Hindlimb muscle (tissue), 1 donor: ENCODE results near the gene EFCAB8. TPM values are rescaled to one million over a fixed set of nuclear protein-coding genes. Genes with fewer than 3 reads are reported as not detected.
A peak's percentile ranks its signal among the peaks of the same experiment; 100 is the strongest.
"Not testable (repeated sequence)": the region's sequence is repeated elsewhere in the genome, so short reads cannot be mapped to it uniquely, and the experiment has no call there.

Experiments
- DNase-seq: peaks from one replicate; pipeline ENCODE4 v3.0.0-alpha.2; 2013
- polyA plus RNA-seq: library from polyadenylated mRNA; unstranded; fragments of 120-200 nt; gene quantifications from one replicate; pipeline ENCODE4 v1.2.1, GENCODE V29; 2013; ENCODE audit not compliant: insufficient read length

The EFCAB8 gene
- polyA plus RNA-seq, 1 donor, result 0.15 TPM

DNA sequence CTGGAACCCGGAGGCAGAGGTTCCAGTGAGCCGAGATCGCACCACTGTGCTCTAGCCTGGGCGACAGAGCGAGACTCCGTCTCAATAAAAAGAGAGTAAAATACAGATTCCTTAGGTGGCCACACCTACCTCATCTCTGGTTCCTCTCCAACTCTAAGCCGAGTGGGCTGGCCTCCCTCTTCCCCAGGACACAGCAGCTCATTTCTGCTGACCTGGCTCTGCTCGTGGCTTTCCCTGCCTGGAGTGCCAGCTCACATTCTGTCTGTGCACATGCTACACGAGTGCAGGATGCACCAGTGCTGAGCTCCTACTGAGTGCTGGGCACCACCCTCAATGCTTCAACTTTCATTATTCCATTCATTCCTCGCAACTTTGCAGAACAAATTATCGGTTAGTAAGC is 28.8 kb downstream of the EFCAB8 start:
- no peak for DNase-seq

DNA sequence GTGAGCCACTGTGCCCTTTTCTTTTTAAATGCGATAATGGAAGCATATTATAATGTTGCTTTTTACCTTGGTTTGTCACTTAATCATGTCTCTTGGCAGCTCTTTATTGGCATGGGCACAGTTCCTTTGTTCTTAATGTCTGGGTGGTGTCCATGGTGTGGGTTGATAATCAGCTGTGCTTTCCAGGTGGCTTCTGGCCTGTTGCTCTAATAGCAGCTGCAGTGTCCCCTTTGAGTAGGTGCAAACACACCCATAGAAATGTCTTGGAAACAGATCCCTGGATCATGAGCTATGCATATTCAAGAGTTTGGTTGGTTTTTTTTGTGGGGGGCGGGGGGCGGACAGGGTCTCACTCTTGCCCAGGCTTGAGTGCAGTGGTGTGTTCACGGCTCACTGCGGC is 29.9 kb downstream of the EFCAB8 start:
- no peak for DNase-seq

DNA sequence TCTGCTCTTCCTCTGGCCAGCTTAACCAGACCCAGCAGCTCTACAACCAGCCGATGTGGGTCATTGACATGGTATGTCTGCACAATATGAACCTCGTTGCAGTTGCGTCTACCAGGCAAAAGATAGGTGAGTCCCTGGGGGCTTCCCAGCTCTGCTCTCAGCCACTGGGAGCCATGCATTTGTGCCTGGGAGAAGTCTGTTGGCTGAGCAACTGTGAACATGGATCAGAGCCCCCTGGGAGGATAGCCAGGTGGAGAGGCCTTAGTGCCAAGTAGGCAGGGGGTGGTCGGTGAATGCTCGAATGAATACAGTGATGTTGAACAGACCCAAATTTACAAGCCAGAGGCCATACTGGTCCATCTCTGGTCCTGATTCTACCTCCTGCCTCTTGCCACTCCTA is 30.6 kb downstream of the EFCAB8 start:
- no peak for DNase-seq

DNA sequence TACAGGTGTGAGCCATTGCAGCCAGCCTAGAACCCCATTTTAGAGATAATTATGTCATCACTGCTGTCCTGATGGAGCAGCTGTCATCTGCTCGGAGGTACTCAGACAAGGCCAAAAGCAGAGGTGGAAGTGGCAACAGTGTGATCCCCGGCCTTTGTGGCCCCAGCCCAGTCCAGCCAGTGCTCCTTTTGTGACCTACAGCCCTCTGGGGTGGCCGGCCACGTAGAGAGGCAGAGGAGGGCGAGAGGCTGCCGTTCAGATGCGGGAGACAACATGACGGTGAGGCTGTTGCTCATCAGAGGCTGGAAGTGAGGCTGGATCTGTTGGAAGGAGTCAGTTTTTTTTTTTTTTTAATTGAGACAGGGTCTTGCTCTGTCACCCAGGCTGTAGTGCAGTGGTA is 32.8 kb downstream of the EFCAB8 start:
- no peak for DNase-seq

DNA sequence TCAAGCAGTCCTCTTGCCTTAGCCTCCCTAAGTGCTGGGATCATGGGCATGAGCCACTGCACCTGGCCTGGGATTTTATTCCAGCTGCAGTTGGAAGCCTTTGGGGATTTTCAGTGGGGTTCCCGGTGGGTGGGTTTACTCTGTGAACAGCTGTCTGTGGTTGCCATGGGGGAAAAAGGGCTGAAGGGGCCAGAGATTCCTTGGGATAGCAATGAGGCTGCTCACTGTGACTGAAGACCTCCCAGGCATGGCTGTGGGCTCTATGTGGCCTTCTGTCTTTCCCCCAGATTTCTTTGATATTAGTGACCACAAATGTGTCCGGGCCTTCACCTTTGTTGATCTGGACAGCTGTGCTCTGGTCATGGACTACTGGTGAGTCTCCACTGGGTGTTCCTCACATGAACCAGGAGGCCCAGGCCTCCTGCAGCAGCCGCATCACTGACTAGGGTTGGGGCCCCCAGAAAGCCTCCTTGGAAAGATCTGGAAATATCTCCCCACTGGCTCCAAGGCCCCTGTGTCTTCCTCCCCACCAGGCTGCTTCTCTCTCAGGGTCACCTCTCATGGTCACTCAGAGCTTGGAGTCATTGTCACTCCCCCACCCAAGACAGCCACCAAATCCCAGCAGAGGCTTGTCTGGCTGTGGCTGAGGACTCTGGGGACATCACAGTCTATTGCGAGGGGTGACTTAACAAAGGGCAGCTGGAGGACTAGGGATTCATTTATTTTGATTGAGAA is 33.4 kb downstream of the EFCAB8 start:
- DNase-seq, result no peak

DNA sequence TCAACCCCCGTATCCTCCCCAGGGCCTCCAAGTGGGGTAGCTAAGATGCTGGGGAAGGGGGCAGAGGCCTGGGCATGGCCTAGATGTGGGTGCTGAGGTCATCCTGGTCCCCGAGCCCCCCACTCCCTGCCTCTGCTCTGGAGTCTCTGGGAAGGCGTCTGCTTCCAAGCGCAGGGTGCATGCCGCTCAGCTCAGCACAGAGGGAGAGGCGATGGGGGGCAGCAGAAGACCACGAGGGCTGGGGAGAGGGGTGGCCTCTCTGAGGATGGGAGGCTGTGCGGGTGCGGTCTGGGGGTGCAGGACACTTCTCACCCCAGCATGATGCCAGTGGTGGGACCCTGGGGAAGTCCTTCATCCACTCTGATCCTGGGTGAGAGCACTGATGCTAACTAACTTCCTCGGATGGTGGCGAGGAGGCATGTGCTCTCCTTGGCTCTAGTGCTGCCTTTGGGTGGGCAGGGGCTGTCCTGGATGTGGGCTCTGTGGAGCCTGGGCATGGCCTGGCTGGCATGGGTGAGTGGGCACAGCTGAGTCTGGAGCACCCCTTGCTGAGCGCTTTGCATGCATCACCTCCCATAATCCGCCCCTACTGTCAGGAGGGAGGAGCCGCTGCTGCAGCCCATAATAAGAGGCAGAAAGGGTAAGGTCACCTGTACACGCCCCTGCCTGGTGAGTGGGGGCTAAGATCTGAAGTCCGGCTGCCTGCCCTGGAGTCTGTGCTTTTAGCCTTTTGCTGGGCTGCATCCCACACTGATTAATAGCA is 34.7 kb downstream of the EFCAB8 start:
- DNase-seq, result no peak

DNA sequence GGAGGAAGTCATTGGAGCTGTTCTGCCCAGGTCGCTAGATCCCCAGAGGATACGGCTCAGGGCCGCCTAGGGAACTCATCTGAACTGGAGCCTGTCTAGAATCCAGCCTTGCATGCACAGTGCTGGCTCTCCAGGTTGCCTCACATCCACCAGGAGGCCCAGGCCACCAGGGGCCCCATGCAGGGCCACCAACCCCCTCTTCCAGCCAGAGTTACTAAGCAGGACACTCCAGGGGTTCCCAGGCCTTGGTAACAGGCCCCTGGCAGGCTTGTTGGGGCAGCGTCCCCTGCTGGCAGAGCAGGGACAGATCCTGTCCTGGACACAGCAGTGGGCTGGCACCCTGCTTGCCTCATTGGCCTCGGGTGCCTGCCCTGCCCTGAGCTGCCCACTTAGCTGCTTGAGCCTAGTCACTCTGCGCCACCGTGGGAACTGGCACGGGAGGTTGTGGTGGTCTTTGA is 35.3 kb downstream of the EFCAB8 start:
- DNase-seq, result no peak

DNA sequence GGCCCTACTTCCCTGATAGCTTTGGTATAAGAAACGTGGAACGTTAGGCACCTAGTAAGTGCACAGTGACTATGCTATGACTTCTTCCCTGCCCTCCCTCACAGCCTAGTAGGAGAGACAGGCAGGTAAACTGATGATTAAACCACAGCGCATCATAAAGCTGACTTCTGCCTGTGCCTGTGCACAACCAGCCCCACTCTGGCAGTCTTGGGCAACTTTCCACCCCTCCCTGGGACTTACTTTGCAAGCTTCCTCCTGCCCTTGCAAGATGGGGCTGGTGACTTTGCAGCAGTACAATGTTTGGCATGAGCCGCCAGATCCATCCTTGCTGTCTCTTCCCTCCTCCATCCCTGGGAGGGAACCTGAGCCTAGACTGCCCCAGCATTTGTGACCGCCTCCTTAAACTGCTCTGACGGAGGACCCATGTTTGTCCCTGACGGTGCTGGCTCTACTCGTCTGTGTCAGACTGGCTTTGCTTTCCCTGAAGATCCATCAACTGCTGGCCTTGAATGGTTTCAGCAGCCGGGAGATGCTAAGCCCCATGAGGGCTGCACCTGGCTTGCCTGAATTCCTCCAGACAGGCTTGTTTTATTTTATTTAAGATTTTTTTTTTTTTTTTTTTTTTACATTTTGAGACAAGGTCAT is 36.1 kb downstream of the EFCAB8 start:
- DNase-seq, result no peak

DNA sequence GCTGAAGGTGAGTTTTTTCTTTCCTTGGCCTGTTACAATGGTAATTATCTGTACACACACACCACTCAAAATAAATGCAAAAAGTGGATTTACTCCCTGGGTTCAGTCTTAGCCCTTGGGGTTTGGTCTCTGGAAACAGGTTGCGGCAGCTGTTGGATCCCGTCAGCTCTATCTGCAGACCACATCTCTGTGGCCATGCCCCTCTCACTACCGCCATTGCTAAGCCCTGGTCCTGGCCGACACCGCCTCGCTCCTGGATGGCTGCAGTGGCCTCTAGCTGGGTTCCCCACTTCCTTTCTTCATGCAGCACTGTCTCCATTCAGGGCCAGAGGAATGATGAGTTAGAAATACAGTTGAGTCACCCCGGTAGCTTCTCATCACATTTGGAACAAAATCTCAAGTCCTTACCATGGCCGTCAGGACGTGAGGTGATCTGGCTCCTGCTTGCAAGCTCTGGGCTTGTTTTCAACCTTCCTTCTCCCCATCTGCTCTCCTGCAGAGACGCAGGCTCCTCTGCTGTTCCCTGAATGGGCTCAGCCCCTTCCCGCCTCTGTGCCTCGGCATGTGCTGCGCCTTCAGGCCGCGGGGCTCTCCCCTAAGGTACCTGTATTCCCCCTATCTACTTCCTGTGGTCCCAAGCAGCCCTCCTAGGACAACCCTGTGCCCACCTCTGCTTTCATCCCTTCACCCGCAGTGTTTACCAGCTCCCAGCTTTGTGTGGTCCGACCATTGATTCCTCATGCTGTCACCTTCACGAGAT is 38.0 kb downstream of the EFCAB8 start:
- DNase-seq, result no peak

DNA sequence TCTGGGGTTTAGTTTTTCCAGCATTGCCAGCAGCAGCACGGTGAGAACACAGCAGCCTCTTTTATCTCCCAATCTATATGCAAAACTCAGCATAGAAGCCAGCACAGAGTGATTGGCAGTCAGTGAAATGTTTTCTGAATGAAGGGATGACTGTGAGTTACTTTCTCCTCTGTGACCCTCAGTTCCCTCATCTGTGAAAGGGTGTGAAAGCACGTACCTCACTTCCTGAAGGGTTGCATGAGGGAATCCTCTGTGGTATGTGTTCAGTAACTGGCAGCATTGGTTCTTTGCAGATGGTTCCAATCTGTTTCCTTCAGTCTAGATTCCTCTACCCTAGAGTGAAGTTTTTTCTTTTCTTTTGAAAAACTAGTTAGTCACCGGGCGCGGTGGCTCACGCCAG is 40.0 kb downstream of the EFCAB8 start:
- no peak for DNase-seq

DNA sequence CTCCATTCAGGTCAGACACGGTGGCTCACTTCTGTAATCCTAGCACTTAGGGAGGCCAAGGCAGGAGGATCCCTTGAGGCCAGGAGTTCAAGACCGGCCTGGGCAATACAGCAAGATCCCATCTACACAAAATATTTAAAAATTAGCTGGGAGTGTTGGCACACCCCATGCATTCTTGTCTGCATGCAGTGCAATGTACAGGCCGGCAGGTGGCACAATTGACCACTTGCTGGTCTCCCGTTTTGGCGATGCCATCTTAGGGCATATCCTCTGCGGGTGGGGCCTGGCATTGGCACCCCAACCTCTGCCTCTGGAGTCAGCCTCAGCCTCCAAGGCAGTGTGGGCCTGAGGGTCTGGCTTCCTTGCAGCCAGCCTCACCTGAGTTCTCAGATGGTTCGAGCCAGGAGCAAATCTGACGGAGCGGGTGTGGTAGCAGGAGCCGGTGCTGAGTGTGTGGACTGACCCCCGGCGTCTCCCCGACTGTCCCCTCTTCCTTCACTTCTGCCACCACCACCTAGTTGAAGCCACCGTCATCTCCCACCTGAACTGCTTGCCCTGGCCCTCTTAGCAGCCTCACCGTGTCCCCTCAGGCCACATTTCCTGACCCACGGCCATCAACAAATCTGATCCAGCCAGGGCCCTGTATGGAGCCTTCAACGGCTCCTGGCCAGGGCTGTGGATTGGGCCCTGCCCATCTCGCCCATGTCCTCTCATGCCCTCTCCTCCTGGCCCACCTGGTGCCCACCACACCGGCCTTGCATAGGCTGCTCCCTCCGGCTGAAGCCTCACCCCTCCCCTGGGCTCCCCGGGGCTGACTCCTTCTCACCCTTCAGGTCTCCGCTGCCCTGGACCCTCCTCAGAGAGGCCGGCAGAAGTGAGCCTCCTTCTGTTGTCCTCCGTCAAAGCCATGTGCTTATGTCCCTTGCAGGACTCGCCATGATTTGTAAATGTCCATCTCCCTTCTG is 44.0 kb downstream of the EFCAB8 start:
- peak; percentile 19 for DNase-seq

DNA sequence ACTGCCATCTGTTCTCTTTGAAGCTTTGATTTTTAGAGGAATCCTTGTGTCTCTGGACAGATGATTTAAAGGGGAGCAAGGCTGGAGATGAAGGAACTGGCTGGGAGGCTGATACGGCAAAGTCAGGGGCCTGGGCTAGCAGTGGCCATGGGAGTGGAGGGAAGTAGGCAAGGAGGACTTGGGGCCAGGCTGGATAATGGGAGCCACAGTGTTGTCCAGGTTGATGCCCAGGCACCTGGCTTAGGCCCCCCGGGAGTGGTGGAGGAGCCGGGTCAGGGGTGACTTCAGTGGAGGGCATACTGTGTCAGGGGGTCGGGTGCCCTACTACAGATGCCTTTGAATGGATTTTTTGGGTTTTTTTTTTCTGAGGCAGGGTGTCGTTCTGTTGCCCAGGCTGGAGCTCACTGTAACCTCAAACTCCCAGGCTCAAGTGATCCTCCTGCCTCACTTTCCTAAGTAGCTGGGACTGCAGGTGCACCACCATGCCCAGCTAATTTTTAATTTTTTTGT is 45.0 kb downstream of the EFCAB8 start:
- no peak for DNase-seq

DNA sequence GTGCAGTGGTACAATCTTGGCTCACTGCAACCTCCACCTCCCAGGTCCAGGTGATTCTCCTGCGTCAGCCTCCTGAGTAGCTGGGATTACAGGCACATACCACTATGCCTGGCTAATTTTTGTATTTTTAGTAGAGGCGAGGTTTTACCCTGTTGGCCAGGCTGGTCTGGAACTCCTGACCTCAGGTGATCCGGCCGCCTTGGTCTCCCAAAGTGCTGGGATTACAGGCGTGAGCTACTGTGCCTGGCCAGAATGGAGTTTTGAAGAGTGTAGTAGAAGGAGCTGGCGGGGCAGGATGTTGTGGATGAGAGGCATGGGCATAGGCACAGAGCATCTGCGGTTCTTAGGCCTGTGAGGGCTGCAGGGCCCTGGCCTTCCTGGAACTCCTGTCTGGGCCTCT is 46.0 kb downstream of the EFCAB8 start:
- DNase-seq, result not testable (repeated sequence)

DNA sequence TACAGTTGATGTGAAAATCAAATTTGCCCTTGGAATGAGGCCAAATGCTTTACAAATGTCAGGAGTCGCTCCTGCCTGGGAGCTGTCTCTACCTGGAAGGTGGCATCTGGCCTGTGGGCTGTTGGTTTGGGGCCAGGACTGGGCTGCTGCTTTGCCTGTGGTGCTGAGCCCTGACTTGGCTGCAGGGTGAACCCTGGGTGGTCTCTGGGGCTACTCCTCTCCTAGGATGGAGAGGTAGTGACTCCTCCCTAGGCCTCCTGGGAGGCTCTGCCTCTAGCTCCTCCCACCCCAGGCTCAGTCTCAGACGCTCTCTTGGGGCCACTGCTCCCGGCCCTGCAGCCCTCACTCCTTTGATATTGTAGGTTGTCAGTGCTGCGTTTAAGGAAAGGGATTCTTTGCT is 47.5 kb downstream of the EFCAB8 start:
- no peak for DNase-seq

DNA sequence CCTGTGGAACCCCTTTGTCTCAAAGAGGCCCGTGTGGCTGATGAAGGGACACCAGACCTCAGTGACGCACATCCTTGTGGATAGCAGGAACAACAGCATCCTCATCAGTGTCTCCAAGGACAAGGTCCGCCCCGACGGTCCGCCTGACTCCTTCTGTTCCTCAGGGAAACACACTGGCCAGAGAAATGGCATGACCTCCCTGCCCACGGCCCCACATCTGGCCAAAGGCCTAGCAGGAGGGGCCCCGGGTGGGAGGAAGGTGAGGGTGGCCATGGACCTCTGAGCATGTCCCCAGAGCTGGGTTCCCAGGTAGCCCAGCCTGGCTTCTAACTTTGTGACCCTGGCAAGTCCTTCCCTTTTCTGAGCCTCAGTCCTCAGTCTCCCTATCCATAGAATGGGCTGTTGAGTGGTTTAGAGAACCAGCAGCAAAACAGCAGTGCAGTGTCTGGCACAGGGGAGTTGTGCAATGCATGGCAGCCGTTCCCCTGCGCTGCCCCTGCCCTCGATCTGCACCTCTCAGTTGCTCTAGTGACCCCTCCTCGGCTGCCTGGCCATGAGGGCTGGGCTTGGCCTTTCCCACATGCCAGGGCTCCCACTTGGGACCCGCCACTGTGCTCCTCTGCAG is 48.3 kb downstream of the EFCAB8 start:
- no peak for DNase-seq

DNA sequence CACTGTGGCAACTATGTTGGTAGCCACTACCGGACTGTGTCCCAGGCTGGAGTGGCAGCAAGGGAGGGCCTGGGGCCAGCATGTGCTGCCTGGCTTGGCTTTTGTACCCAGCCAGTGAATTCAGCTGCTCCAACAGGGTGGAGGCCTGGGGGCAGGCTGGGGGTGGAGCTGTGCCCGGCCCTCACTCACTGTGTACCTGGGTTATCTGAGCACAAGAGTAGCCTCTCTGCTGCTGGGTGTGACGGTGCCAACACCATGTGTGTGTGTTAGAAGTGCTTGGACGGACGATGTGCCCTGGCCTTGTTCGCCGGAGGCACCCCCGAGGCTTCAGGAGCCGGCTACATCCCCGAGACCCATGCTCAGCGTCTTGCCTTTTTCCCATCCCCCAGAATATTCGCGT is 49.2 kb downstream of the EFCAB8 start:
- no peak for DNase-seq

DNA sequence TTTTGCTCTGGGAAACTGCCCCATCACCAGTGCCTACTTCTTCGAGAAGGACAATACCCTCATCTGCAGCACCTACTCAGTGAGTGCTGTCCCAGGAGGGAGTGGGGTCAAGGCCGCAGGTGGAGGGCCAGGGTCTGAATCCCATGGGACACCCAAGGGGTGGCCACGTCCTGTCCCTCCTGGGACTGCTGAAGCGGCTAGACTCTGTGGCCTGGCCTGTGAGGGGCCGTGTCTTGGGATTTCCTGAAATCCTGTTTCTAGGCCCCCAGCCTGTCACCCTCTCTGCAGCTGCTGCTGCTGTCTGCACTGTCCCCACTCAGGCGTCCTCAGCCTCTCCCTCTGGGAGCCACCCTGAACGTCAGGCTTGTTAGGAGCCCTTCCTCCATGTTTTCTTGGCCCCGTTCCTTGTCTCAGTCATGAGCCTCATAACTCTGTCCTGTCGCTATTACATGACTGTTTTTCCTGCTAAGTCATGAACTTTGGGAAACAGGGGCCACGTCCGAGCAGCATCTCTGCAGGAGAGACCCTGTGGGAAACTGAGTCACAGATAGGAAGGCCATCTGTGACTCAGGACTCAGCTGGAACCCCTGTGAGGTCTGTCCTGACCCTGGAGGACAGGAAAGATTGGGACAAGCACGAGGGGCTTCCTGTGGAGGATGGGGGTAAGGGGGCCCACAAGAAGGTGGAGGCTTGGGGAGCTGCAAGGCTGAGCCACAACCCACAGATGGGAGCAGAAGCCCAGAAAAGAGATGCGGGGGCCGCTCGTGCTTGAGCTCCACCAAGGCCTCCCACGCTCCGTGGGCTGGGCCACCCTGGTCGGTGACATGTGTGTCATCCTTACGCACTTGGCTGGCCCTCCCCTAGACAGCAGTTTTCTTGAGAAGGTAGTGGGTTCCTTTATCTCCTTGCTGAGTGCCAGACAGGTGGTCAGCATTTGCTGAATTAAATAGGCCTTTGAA is 49.9 kb downstream of the EFCAB8 start:
- peak; percentile 6 for DNase-seq

DNA sequence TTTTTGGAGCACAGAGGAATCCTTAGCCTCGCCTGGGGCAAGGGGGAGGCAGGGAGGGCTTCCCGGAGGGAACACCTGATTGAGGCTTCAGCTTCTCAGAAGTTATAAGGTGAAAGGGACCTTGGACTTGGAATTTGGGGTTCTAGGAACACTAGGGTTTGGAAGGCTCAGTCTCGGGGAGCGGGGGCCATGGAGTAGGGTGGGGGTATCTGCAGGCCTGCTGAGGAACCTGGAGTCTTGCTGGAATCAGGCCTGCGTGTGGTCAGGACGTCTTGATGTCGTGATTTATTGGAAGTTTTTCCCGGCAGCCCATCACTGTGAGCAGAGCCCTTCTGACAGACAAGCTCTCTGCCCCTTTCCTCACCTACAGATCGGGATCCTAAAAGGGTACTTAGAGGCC is 50.7 kb downstream of the EFCAB8 start:
- DNase-seq, result no peak

DNA sequence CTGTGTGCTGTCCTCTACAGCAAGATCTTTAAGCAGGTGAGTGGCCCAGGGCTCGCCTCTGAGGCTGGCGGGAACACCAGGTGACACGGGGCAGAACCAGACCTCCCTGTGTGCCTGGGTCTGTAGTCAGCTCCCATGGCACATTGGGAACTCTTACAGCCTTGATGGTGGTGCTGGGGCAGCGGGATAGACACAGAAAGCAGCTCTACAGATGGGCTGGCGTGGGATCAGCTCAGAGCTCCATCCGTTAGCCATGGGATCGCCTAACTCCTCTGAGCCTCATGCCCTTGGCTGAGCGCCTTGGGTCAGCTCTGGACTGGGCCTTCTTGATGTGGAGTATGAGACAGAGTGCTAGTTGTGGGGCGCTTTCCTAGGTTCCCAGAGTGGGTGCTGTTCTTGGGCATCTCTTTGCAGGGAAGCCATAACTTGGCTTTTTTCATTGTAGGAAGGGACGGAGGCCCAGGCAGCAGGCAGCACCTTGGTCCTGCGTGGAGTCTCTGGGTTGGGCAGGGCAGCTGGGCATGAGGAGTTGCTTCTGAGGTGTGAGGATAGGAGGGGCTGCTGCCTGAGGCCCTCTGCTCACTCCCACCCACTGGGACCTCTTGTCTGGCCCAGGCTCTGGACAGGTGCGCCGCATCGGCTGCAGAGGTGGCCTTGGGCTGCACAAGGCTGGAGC is 51.3 kb downstream of the EFCAB8 start:
- no peak for DNase-seq
